RWPE2 (cell line): ENCODE results near the gene ACKR3.

ENCODE experiments used
- ATAC-seq: fragments of 200-7000 bp; cut with Tn5 transposase; 3 replicates; pipeline ENCODE4 v1.9.1; 2021; ENCODE audit warnings: low read depth
- DNase-seq: peaks from one replicate; pipeline ENCODE4 v3.0.0-alpha.2; 2020; ENCODE audit warnings: low spot score
- H3K27ac ChIP-seq: fragments of 450-650 bp; 2 replicates; pipeline ENCODE4 v1.5.1; 2017; ENCODE audit warnings: mild to moderate bottlenecking; ENCODE audit not compliant: poor library complexity, severe bottlenecking
- H3K27me3 ChIP-seq: fragments of 250-450 bp; sonication (Bioruptor Pico); 2 replicates; pipeline ENCODE4 v1.5.1; 2021; ENCODE audit warnings: mild to moderate bottlenecking, moderate library complexity; ENCODE audit not compliant: insufficient read depth, poor library complexity, severe bottlenecking
- H3K36me3 ChIP-seq: fragments of 250-450 bp; sonication (Bioruptor Pico); 2 replicates; pipeline ENCODE4 v1.5.1; 2020; ENCODE audit warnings: low read depth, mild to moderate bottlenecking, moderate library complexity
- H3K4me1 ChIP-seq: fragments of 250-450 bp; sonication (Bioruptor Pico); 2 replicates; pipeline ENCODE4 v1.5.1; 2021; ENCODE audit warnings: mild to moderate bottlenecking, moderate library complexity; ENCODE audit not compliant: insufficient read depth, poor library complexity, severe bottlenecking
- H3K4me3 ChIP-seq: fragments of 250-450 bp; sonication (Bioruptor Pico); 2 replicates; pipeline ENCODE4 v1.5.1; 2021; ENCODE audit warnings: mild to moderate bottlenecking, moderate library complexity; ENCODE audit not compliant: severe bottlenecking
- H3K9me3 ChIP-seq: fragments of 250-450 bp; sonication (Bioruptor Pico); 2 replicates; pipeline ENCODE4 v1.5.1; 2021; ENCODE audit warnings: mild to moderate bottlenecking, moderate library complexity; ENCODE audit not compliant: severe bottlenecking
- TF ChIP-seq, protein P1 (sequence below): fragments of 450-650 bp; IDR thresholded peaks from one replicate; pipeline ENCODE4 v1.5.1; 2017; ENCODE audit warnings: mild to moderate bottlenecking, moderate library complexity; ENCODE audit not compliant: poor library complexity, severe bottlenecking

The ACKR3 gene

GRCh38 chr2:236599059-236599458, 29.4 kb downstream of the ACKR3 start:
- DNase-seq = no peak
- no peak overlapping the region for H3K27ac ChIP-seq
- TF ChIP-seq, protein P1, sequence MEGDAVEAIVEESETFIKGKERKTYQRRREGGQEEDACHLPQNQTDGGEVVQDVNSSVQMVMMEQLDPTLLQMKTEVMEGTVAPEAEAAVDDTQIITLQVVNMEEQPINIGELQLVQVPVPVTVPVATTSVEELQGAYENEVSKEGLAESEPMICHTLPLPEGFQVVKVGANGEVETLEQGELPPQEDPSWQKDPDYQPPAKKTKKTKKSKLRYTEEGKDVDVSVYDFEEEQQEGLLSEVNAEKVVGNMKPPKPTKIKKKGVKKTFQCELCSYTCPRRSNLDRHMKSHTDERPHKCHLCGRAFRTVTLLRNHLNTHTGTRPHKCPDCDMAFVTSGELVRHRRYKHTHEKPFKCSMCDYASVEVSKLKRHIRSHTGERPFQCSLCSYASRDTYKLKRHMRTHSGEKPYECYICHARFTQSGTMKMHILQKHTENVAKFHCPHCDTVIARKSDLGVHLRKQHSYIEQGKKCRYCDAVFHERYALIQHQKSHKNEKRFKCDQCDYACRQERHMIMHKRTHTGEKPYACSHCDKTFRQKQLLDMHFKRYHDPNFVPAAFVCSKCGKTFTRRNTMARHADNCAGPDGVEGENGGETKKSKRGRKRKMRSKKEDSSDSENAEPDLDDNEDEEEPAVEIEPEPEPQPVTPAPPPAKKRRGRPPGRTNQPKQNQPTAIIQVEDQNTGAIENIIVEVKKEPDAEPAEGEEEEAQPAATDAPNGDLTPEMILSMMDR = no peak
- no peaks in the 10 kb centered on the region for H3K36me3 ChIP-seq
- no peaks in the 10 kb centered on the region for H3K4me1 ChIP-seq
- no peaks in the 10 kb centered on the region for H3K9me3 ChIP-seq
- no peak overlapping the region for H3K4me3 ChIP-seq
- no peaks in the 10 kb centered on the region for H3K27me3 ChIP-seq
- no peak for ATAC-seq

DNA sequence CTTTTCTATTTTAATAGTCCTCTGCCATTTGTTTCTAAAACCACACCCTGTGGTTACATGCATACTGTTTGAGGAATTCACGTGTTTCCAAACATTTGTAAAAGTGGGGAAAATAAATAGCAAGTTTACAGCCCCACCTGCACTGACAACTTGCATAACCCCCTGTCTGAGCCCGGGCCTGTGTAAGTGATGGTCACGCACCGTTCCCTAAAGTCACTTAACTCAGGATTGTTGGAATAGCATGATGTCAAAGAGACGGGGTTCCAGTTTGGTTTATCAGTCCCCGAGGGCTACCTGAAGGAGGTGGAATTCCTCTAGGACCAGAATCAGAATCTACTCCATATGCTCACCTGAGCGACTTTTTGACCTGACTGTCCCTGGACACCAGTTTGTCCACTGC, 30.5 kb downstream of the ACKR3 start:
- no peak overlapping the region for H3K4me3 ChIP-seq
- H3K9me3 ChIP-seq = no peaks in the 10 kb centered on the region
- no peaks in the 10 kb centered on the region for H3K27me3 ChIP-seq
- H3K4me1 ChIP-seq = no peaks in the 10 kb centered on the region
- TF ChIP-seq, protein P1 = no peak
- no peak for DNase-seq
- no peaks in the 10 kb centered on the region for H3K36me3 ChIP-seq
- no peak overlapping the region for H3K27ac ChIP-seq
- ATAC-seq = no peak

DNA sequence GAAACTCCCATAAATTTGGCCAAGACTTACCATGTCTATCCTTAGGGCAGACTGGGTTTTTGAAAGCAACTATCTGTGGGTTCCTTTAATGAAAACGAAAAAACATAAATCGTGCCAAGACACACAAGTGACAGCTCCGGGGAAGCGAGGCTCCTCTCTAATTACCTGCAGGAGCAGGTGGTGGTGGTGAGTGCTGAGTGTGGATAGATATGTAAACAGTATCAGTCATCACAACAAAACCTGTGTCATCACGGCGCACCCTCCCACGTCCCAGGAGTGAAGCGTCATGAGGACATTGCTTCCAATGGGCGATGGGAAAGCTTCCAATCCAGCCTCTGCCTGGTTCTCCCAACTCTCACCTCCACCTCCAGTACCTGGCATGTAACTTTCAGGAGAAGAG, 31.3 kb downstream of the ACKR3 start:
- ATAC-seq (no peak), DNase-seq (no peak)
- Histone ChIP-seq H3K9me3 (no peaks in the 10 kb centered on the region), H3K36me3 (no peaks in the 10 kb centered on the region), H3K27me3 (no peaks in the 10 kb centered on the region), H3K4me1 (no peaks in the 10 kb centered on the region), H3K27ac (no peak overlapping the region), H3K4me3 (no peak overlapping the region)
- TF ChIP-seq, protein P1 = no peak

- TF ChIP-seq, protein P1 = no peak
- H3K27ac ChIP-seq = no peak overlapping the region
- no peaks in the 10 kb centered on the region for H3K4me1 ChIP-seq
- DNase-seq (no peak), ATAC-seq (no peak)
- H3K27me3 ChIP-seq = no peaks in the 10 kb centered on the region
- H3K4me3 ChIP-seq = no peak overlapping the region
- no peaks in the 10 kb centered on the region for H3K9me3 ChIP-seq
- H3K36me3 ChIP-seq = no peaks in the 10 kb centered on the region
These were observed 31.9 kb downstream of the ACKR3 start for GRCh38 chr2:236601316-236602202.

- ATAC-seq (no peak), DNase-seq (no peak)
- TF ChIP-seq, protein P1 = no peak
- H3K27me3 ChIP-seq = no peaks in the 10 kb centered on the region
- no peak overlapping the region for H3K27ac ChIP-seq
- no peaks in the 10 kb centered on the region for H3K36me3 ChIP-seq
- no peaks in the 10 kb centered on the region for H3K4me1 ChIP-seq
- H3K4me3 ChIP-seq = no peak overlapping the region
- no peaks in the 10 kb centered on the region for H3K9me3 ChIP-seq
These were observed 33.1 kb downstream of the ACKR3 start for GRCh38 chr2:236602678-236603077.
